ENCODE results near the gene TERT. TPM values are rescaled to one million over a fixed set of nuclear protein-coding genes. Genes with fewer than 3 reads are reported as not detected.

TERT gene
- polyA plus RNA-seq, 2 of the 4 experiments (the other 2 are of a cell fraction): 1.1 to 4.0 TPM

- CTCF ChIA-PET: interaction anchor here (0.9 kb wide), 1 partner anchor 9 kb away, joined by 5 read pairs; no protein-coding TSS in a partner anchor
- H3K9me3 ChIP-seq: peaks cover 20% of the 10 kb centered on the region
- ATAC-seq (no peak), DNase-seq (ENCODE audit: low read depth in 1 of 2, low spot score in 1 of 2) (no peak), FAIRE-seq (no peak)
- TF ChIP-seq EHMT2 (IDR thresholded peaks at IDR 0.05; ENCODE audit: low read depth) (no peak), FOSB (CRISPR knock-in tag; IDR thresholded peaks at IDR 0.05) (no peak), ESRRA (IDR thresholded peaks at IDR 0.05; ENCODE audit: borderline replicate concordance, low read length) (no peak), TFCP2L1 (CRISPR knock-in tag; IDR thresholded peaks at IDR 0.05) (no peak), RNF2 (IDR thresholded peaks at IDR 0.05; ENCODE audit: borderline replicate concordance, low read depth) (no peak), MAX (IDR thresholded peaks at IDR 0.05) (no peak), NFE2L2 (conservative IDR thresholded peaks at IDR 0.05; ENCODE audit: low read length) (no peak), POLR2A (IDR thresholded peaks at IDR 0.05; ENCODE audit: low read length) (no peak), RARB (CRISPR knock-in tag; IDR thresholded peaks at IDR 0.05) (no peak)
- H3K27ac ChIP-seq: no peak overlapping the region
- WGBS (ENCODE audit: missing lambda C conversion rate): 97% methylated on average over 15 of the region's 15 CpGs
- peaks cover 28% of the 10 kb centered on the region; the same call in 2 of the 3 replicates for H3K4me1 ChIP-seq
- H3K4me2 ChIP-seq: no peak overlapping the region
- H3K4me3 ChIP-seq: no peak overlapping the region
- POLR2A ChIA-PET: no interaction called here
Observed at GRCh38 chr5:1324301-1324700, 29.4 kb upstream of the TERT start.

- ATAC-seq: no peak
- Histone ChIP-seq H3K9me3 (peaks cover 15% of the 10 kb centered on the region; the same call in 2 of the 3 replicates), H3K4me3 (no peak overlapping the region), H3K4me1 (peaks cover 24% of the 10 kb centered on the region; the same call in 2 of the 3 replicates), H3K4me2 (no peak overlapping the region), H3K27ac (no peak overlapping the region; a peak in 1 of 6 replicates)
- DNase-seq (ENCODE audit: low read depth in 1 of 2, low spot score in 1 of 2): no peak
- WGBS (ENCODE audit: missing lambda C conversion rate): 95% methylated on average over 13 of the region's 13 CpGs
- ChIA-PET CTCF (interaction anchor here (0.9 kb wide), 1 partner anchor 9 kb away, joined by 5 read pairs; no protein-coding TSS in a partner anchor), POLR2A (no interaction called here)
- FAIRE-seq: no peak
- no peak for TF ChIP-seq FOSL2 (IDR thresholded peaks at IDR 0.05)
- TF ChIP-seq FOSL2 (CRISPR knock-in tag; IDR thresholded peaks at IDR 0.05): no peak
- TF ChIP-seq PBX3 (IDR thresholded peaks at IDR 0.05): no peak
- TF ChIP-seq BCL3 (IDR thresholded peaks at IDR 0.05): no peak
- no peak for TF ChIP-seq FOXS1 (CRISPR knock-in tag; IDR thresholded peaks at IDR 0.05)
- no peak for TF ChIP-seq NR3C1 (IDR thresholded peaks at IDR 0.05)
- TF ChIP-seq RFX5 (IDR thresholded peaks at IDR 0.05): no peak
- no peak for TF ChIP-seq HEYL (CRISPR knock-in tag; IDR thresholded peaks at IDR 0.05)
- TF ChIP-seq CBX2 (IDR thresholded peaks at IDR 0.05; ENCODE audit: borderline replicate concordance, low read depth): no peak
- no peak for TF ChIP-seq JUN (IDR thresholded peaks at IDR 0.05)
- TF ChIP-seq NPAS2 (CRISPR knock-in tag; IDR thresholded peaks at IDR 0.05; ENCODE audit: borderline replicate concordance): no peak
Observed at GRCh38 chr5:1323803-1324173, 28.9 kb upstream of the TERT start.

GRCh38 chr5:1322955-1323802 is 28.3 kb upstream of the TERT start:
- Histone ChIP-seq H3K27ac (no peak overlapping the region; a peak in 1 of 6 replicates), H3K4me1 (peaks cover 18% of the 10 kb centered on the region; the same call in 2 of the 3 replicates), H3K4me2 (no peak overlapping the region), H3K4me3 (no peak overlapping the region), H3K9me3 (peaks cover 9% of the 10 kb centered on the region; the same call in 1 of the 3 replicates)
- no peak for DNase-seq (ENCODE audit: low read depth in 1 of 2, low spot score in 1 of 2)
- 89% methylated on average over 17 of the region's 24 CpGs for WGBS (ENCODE audit: missing lambda C conversion rate)
- FAIRE-seq: no peak
- TF ChIP-seq NR3C1 (IDR thresholded peaks at IDR 0.05) (no peak), TP53 (CRISPR knock-in tag; IDR thresholded peaks at IDR 0.05) (no peak), EHF (CRISPR knock-in tag; IDR thresholded peaks at IDR 0.05) (no peak), E2F6 (IDR thresholded peaks at IDR 0.05; ENCODE audit: borderline replicate concordance, low read depth) (no peak), HEYL (CRISPR knock-in tag; IDR thresholded peaks at IDR 0.05) (no peak), MYC (IDR thresholded peaks at IDR 0.05; ENCODE audit: borderline replicate concordance, low read length) (no peak), BCL3 (IDR thresholded peaks at IDR 0.05) (no peak), CBX2 (IDR thresholded peaks at IDR 0.05; ENCODE audit: borderline replicate concordance, low read depth) (no peak), HOXB5 (CRISPR knock-in tag; IDR thresholded peaks at IDR 0.05) (no peak), REST (IDR thresholded peaks at IDR 0.05) (no peak)
- POLR2A ChIA-PET: no interaction called here
- ATAC-seq: no peak
- CTCF ChIA-PET: interaction anchor here (0.9 kb wide), 1 partner anchor 8 kb away, joined by 5 read pairs; no protein-coding TSS in a partner anchor
